Retinal pigment epithelial cell (primary cell): Measurements from ENCODE around the gene FDXR.

Source experiments
- DNase-seq: peaks from one replicate; pipeline ENCODE4 v3.0.0-alpha.2; 2010; ENCODE audit warnings: low read depth
- H3K4me3 ChIP-seq: 2 replicates; pipeline ENCODE4 v1.5.1; 2011; ENCODE audit warnings: mild to moderate bottlenecking, low read length, control low read depth, moderate library complexity
- TF ChIP-seq, protein P1 (sequence below): conservative IDR thresholded peaks from 2 replicates; pipeline ENCODE4 v1.5.1; 2011; ENCODE audit warnings: low read depth, low read length, control low read depth, inconsistent platforms

Gene FDXR

DNA sequence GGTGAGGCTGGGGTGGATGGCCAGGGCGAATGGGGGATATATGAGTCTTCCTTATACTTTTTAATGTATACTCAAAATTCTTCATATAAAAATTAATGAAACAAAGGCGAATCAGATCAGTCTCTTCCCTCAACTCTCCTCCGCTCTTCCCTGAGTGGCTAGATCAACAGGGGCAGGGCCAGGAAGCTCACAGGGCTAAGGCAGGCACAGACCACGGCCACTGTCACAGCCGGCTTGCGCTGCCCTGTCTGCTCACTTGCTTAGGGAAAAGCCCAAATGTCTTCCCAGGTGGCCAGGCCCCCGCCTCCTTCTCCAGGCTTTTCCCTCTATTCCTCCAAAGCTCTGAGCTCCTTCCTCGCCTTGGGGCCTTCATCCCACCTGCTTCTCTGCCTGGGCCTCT is 19.1 kb downstream of the FDXR start:
- no peak for DNase-seq
- TF ChIP-seq, protein P1, sequence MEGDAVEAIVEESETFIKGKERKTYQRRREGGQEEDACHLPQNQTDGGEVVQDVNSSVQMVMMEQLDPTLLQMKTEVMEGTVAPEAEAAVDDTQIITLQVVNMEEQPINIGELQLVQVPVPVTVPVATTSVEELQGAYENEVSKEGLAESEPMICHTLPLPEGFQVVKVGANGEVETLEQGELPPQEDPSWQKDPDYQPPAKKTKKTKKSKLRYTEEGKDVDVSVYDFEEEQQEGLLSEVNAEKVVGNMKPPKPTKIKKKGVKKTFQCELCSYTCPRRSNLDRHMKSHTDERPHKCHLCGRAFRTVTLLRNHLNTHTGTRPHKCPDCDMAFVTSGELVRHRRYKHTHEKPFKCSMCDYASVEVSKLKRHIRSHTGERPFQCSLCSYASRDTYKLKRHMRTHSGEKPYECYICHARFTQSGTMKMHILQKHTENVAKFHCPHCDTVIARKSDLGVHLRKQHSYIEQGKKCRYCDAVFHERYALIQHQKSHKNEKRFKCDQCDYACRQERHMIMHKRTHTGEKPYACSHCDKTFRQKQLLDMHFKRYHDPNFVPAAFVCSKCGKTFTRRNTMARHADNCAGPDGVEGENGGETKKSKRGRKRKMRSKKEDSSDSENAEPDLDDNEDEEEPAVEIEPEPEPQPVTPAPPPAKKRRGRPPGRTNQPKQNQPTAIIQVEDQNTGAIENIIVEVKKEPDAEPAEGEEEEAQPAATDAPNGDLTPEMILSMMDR, result no peak
- H3K4me3 ChIP-seq, result no peak overlapping the region

DNA sequence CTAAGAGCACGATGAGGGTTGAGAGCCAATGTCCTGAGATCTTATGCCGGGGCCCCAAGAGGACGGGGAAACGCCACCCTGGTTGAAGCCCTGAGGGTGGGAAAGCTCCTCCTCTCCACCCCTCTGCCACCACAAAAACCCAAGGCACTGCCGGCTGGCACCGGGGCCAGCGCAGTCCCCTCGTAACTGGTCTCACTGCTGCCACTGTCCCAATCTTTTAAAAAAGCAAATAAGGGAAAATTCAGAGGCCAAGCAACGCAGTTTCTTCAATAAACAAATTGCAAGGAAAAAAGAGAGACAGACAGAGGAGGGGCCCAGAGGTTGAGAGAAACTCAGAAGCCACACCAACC is 19.8 kb downstream of the FDXR start:
- no peak for DNase-seq
- H3K4me3 ChIP-seq, result peak overlapping the region; percentile 40
- TF ChIP-seq, protein P1, result no peak

DNA sequence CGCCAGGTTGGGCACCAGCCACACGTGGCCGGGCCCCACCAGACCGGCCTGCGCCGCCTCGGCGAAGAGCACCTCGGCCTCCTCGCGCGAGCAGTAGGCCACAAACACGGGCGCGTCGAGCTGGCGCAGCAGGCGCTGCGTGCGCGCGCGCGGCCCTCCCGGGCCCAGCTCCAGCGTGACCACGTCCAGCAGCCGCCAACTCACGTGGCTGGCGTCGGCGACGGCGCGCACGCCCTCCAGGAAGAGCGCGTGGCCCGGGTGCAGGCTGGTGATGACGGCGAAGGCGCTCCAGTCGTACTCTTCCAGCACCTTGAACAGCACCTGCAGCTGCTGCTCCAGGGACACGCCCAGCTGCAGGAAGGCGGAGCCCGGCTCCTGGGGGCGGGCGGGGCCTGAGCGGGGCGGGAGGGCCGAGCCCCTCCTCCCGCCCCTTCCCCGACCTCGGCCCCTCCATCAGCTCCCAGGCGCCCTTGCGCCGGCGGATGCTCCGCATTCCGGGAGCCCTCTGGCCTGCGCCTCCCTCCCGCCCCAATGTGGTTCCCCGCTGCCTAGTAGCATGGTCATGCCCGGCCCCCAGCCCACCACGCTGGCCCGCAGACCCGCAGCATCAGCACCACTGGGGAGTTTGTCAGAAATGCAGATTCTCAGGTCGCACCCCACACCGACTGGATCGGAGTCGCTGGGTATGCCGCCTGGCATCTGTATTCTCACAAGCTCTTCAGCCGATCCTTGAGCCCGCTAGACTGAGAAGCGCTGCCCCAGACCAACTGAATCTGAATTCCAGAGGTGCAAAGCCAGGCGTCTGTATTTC is 20.4 kb downstream of the FDXR start:
- H3K4me3 ChIP-seq, result peak overlapping the region; percentile 40
- TF ChIP-seq, protein P1, result no peak
- peak; percentile 36 for DNase-seq

DNA sequence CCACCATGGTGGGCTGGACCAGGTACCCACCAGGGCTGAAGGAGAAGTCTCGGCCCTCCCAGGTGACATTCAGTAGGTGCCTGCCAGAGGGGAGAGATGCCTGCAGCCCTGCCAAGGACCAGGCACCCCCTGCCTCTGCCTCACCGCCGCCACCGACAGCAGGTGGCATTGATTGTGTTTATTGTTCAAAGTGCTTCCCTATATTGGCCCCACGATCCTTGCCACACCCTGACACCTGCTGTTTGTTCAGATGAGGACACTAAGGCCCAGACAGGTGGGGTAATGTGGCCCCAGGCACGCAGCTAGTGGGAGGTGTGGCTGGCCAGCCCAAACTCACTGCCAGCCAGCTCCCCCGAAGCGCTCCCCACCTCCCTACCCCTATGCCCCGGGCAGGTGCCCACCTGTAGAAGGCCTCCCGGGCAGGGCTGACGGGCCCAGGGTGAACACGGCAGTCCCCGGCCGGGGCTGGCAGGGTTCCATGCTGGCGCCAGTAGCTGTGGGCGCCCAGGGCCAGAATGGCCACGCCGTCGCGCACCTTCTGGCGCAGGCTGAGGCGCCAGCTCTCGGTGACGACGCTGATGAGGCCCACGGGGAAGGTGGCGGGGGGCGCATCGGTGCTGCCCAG is 21.1 kb downstream of the FDXR start:
- no peak overlapping the region for H3K4me3 ChIP-seq

DNA sequence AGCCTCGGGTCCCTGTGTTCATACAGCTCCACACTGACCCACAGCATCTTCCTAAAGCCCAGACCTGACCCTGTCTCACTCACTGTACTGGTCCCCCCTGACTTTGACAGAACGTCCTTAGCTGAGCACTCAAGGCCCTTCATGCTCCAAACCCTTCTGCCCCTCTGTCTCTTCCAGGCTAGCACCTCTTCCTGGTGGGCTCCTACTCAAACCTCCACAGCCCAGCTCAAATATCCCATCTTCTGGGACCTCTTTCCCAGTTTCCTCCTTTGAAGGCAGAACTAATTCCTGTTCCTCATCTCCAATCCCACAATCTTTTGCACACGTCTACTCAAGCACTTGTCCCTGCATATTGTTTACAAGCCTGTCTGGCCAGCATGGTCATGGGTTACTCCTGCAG is 21.9 kb downstream of the FDXR start:
- TF ChIP-seq, protein P1, result no peak
- DNase-seq, result no peak

More for the DNA sequence above, 21.1 kb downstream of the FDXR start:
- DNase-seq, result no peak
- TF ChIP-seq, protein P1, result no peak

DNA sequence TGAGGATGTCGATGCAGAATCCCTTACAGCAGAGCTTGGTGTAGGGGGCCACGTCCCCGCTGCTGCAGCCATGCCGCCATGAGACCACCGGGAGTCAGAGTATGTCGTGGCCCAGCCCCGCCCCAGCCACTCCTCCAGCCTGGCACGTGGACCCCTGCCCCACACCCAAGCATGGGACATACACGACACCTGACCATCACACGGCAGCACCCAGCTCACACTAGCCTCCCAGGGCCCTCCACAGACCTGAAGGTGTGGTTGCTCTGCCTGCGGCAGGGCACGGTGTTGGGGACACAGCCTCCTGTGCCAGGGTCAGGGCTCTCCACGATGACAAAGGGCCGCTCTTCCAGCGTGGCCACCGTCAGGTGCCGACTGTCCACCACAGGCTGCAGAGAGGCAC is 22.5 kb downstream of the FDXR start:
- TF ChIP-seq, protein P1, result no peak
- no peak for DNase-seq
- no peak overlapping the region for H3K4me3 ChIP-seq

More for the DNA sequence above, 21.9 kb downstream of the FDXR start:
- no peak overlapping the region for H3K4me3 ChIP-seq

DNA sequence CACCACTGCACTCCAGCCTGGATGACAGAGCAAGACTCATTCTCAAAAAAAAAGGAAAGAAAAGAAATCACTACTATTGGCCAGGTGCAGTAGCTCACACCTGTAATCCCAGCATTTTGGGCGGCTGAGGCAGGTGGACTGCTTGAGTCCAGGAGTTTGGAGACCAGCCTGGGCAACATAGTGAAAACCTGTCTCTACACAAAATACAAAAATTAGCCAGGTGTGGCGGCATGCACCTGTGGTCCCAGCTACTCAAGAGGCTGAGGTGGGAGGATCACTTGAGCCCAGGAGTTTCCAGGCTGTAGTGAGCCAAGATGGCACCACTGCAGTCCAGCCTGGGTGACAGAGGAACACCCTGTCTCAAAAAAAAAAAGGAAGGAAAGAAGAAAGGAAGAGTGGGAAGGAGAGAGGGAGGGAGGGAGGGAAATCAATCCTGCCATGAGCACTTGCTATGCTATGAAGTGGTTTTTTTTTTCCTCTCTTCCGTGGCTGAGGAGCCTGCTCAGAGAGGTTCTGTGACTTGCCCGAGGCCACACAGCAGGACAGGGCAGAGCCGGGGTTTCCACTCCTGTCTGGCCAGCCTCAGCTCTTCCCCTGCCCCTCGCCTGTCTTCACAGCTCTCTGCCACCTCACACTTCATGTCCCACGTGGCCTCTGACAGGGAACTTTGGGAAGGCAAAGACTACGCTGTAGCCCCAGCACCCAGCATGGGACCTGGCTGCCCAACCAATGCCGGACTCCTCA is 24.0 kb downstream of the FDXR start:
- DNase-seq, result no peak
- TF ChIP-seq, protein P1, result no peak
- no peak overlapping the region for H3K4me3 ChIP-seq
